Stomach (tissue), 19 donors: Measurements from ENCODE around the gene B3GNT3. TPM values are rescaled to one million over a fixed set of nuclear protein-coding genes. Genes with fewer than 3 reads are reported as not detected.

Experiments used
- DNase-seq, 2 donors: peaks; one replicate each; pipeline versions ENCODE4 v3.0.0 to v3.0.0-alpha.2; 2013 to 2019
- H3K27ac ChIP-seq, 5 donors: fragments of 200-600 bp in 4 of 5; sonication (generic) in 4 of 5; one replicate each; pipeline ENCODE4 v1.5.1; 2013 to 2019; ENCODE audit warnings: mild to moderate bottlenecking in 1 of 5, moderate library complexity in 1 of 5
- H3K27me3 ChIP-seq, 3 donors: fragments of 200-600 bp; sonication (generic); one replicate each; pipeline ENCODE4 v1.5.1; 2017 to 2019; ENCODE audit warnings: mixed run types in 1 of 3
- H3K36me3 ChIP-seq, 4 donors: fragments of 200-600 bp; sonication (generic); 1 replicate in 3 of 4; 2 replicates in 1 of 4; pipeline ENCODE4 v1.5.1; 2016 to 2019
- H3K4me1 ChIP-seq, 4 donors: fragments of 200-600 bp; sonication (generic); one replicate each; pipeline ENCODE4 v1.5.1; 2016 to 2019
- H3K4me3 ChIP-seq, 4 donors: fragments of 200-600 bp; sonication (generic) in 3 of 4; one replicate each; pipeline ENCODE4 v1.5.1; 2016 to 2019; ENCODE audit warnings: mild to moderate bottlenecking in 1 of 4
- H3K9me3 ChIP-seq, 4 donors: fragments of 200-600 bp; sonication (generic); one replicate each; pipeline ENCODE4 v1.5.1; 2016 to 2019
- CTCF ChIP-seq, 7 experiments: fragments of 450-650 bp in 4 of 7; fragments of 200-600 bp in 3 of 7; sonication (generic) in 3 of 7; IDR thresholded peaks; one replicate each; pipeline ENCODE4 v1.5.1; 2016 to 2019; ENCODE audit warnings: antibody characterized with exemption in 7 of 7, control low read depth in 2 of 7, mild to moderate bottlenecking in 1 of 7
- EP300 ChIP-seq: sonication (generic); formaldehyde crosslinking; IDR thresholded peaks from one replicate; pipeline ENCODE4 v1.6.1; 2017; ENCODE audit warnings: antibody characterized with exemption
- POLR2A ChIP-seq, 4 donors: fragments of 450-650 bp; IDR thresholded peaks; one replicate each; pipeline ENCODE4 v1.6.1; 2016; ENCODE audit warnings: antibody characterized with exemption in 4 of 4, control low read depth in 2 of 4, mild to moderate bottlenecking in 1 of 4, moderate library complexity in 1 of 4
- POLR2AphosphoS5 ChIP-seq, 3 donors: sonication (generic); formaldehyde crosslinking; IDR thresholded peaks; one replicate each; pipeline ENCODE4 v1.6.1; 2016; ENCODE audit warnings: antibody characterized with exemption in 3 of 3
- WGBS, 5 donors: extraction: QIAGEN DNeasy Blood & Tissue Kit in 3 of 5; methylation state at CpG; one replicate each; pipeline versions ENCODE4 v1.1.5 to v1.1.7; 2013 to 2018; 5-methylcytosine and 5-hydroxymethylcytosine counted together
- intact Hi-C: fragments of 100-400 bp; cut with DNase I; formaldehyde crosslinking; loops from one replicate; pipeline ENCODE4 v1.15.1; 2023; ENCODE audit warnings: low total_unique reads
- long read RNA-seq, 10 donors: transcript quantifications; one replicate each; lab custom pipeline, GENCODE V29; 2026
- polyA plus RNA-seq, 3 donors: library from polyadenylated mRNA; stranded (reverse); fragments of 200-250 nt; gene quantifications; one replicate each; pipeline ENCODE4 v1.2.3, GENCODE V29; 2013
- total RNA-seq, 5 donors: library from RNA; depleted of rRNA; stranded (reverse); fragments of >200 nt; gene quantifications; one replicate each; pipeline versions ENCODE4 v1.1.0 to v1.2.3, GENCODE V29; 2014 to 2016
- donor health status: healthy with polysubstance abuse.
- donor health status: Bipolar disorder and iron deficiency.
- donor health status: healthy.

B3GNT3 gene, protein sequence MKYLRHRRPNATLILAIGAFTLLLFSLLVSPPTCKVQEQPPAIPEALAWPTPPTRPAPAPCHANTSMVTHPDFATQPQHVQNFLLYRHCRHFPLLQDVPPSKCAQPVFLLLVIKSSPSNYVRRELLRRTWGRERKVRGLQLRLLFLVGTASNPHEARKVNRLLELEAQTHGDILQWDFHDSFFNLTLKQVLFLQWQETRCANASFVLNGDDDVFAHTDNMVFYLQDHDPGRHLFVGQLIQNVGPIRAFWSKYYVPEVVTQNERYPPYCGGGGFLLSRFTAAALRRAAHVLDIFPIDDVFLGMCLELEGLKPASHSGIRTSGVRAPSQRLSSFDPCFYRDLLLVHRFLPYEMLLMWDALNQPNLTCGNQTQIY
- 100 to 1,000 TPM in 1 of 5 donors, 10 to 100 TPM in 4; 11.9 to 117 (median 25.7) TPM for total RNA-seq
- polyA plus RNA-seq, result 10 to 100 TPM; 11.3 to 39.3 (median 11.3) TPM
- long read RNA-seq, donor 1, partial matches to known transcripts, result 0 of 4 reads
- long read RNA-seq, donor 1, other reads (novel, unspliced or antisense), result 0 of 4 reads
- long read RNA-seq, donor 2, transcript B3GNT3-201 (3 exons, 2,226 nt), result major isoform, 25 of 25 reads
- long read RNA-seq, donor 2, partial matches to known transcripts, result 0 of 25 reads
- long read RNA-seq, donor 2, other reads (novel, unspliced or antisense), result 0 of 25 reads
- long read RNA-seq, donor 3, transcript B3GNT3-201 (3 exons, 2,226 nt), result major isoform, 5 of 5 reads
- long read RNA-seq, donor 3, partial matches to known transcripts, result 0 of 5 reads
- long read RNA-seq, donor 3, other reads (novel, unspliced or antisense), result 0 of 5 reads
- long read RNA-seq, donor 4, partial matches to known transcripts, result 0 of 3 reads
- long read RNA-seq, donor 4, other reads (novel, unspliced or antisense), result 0 of 3 reads
- long read RNA-seq, donor 5, partial matches to known transcripts, result 0 of 3 reads
- long read RNA-seq, donor 5, other reads (novel, unspliced or antisense), result 0 of 3 reads
- long read RNA-seq, donor 6, transcript B3GNT3-201 (3 exons, 2,226 nt), result major isoform, 18 of 38 reads
- long read RNA-seq, donor 6, partial matches to known transcripts, result 20 of 38 reads
- long read RNA-seq, donor 6, other reads (novel, unspliced or antisense), result 0 of 38 reads
- long read RNA-seq, donor 7, transcript B3GNT3-201 (3 exons, 2,226 nt), result major isoform, 9 of 11 reads
- long read RNA-seq, donor 7, partial matches to known transcripts, result 0 of 11 reads
- long read RNA-seq, donor 7, other reads (novel, unspliced or antisense), result 0 of 11 reads
- long read RNA-seq, donor 8, transcript B3GNT3-201 (3 exons, 2,226 nt), result major isoform, 9 of 17 reads
- long read RNA-seq, donor 8, partial matches to known transcripts, result 5 of 17 reads
- long read RNA-seq, donor 8, other reads (novel, unspliced or antisense), result 0 of 17 reads
- long read RNA-seq, donor 9, transcript B3GNT3-201 (3 exons, 2,226 nt), result major isoform, 6 of 14 reads
- long read RNA-seq, donor 9, partial matches to known transcripts, result 7 of 14 reads
- long read RNA-seq, donor 9, other reads (novel, unspliced or antisense), result 0 of 14 reads
- long read RNA-seq, donor 10, partial matches to known transcripts, result 0 of 5 reads
- long read RNA-seq, donor 10, other reads (novel, unspliced or antisense), result 0 of 5 reads

GRCh38 chr19:17794731-17795494 lies at the start of gene B3GNT3:
B3GNT3 (plus strand) TSS chr19:17795138; CDS start chr19:17807808, 12,670 bp downstream.
- intact Hi-C loops, result no loop called here
- DNase-seq, result peak; percentile 95 to 97
- peaks cover 8 to 68% (median 13%) of the 10 kb centered on the region in 3 donors for H3K27me3 ChIP-seq
- no peaks in the 10 kb centered on the region for H3K9me3 ChIP-seq
- H3K36me3 ChIP-seq, result no peaks in the 10 kb centered on the region
- WGBS, 5 donors, result 3 to 6% (median 4%) methylated on average over 45 to 50 of the region's 50 CpGs
- peak within 1 kb of the TSS; percentile 72 to 95 (median 87) for H3K27ac ChIP-seq
- TF ChIP-seq POLR2A (IDR thresholded peaks at IDR 0.05) (peak in 2 of 4 donors; percentile 56 to 86), POLR2AphosphoS5 (IDR thresholded peaks at IDR 0.05) (peak in 2 of 3 donors; percentile 77 to 82), CTCF (IDR thresholded peaks at IDR 0.05) (no peak), EP300 (no peak)
- H3K4me1 ChIP-seq, result peaks cover 28 to 44% (median 29%) of the 10 kb centered on the region in 4 donors
- peak within 1 kb of the TSS; percentile 42 to 59 (median 48) for H3K4me3 ChIP-seq

- Histone ChIP-seq H3K27me3 (no peaks in the 10 kb centered on the region), H3K4me1 (peaks cover 6 to 36% (median 19%) of the 10 kb centered on the region in 4 donors), H3K4me3 (peak overlapping the region; percentile 49 to 63 (median 58)), H3K9me3 (no peaks in the 10 kb centered on the region), H3K36me3 (no peaks in the 10 kb centered on the region), H3K27ac (peak overlapping the region in 2 of 5 donors; percentile 43 to 66)
- no peak for TF ChIP-seq CTCF (IDR thresholded peaks at IDR 0.05)
- no peak for TF ChIP-seq POLR2A (IDR thresholded peaks at IDR 0.05)
- peak in 1 of 3 donors; percentile 51 for TF ChIP-seq POLR2AphosphoS5 (IDR thresholded peaks at IDR 0.05)
- TF ChIP-seq EP300, result no peak
- DNase-seq, result peak; percentile 96 to 97
- intact Hi-C loops, result no loop called here
- 6 to 19% (median 7%) methylated on average over 23 to 75 of the region's 75 CpGs for WGBS, 5 donors
These were observed 47.5 kb upstream of the B3GNT3 start for GRCh38 chr19:17747205-17748098.
